ENCODE results near the gene S100Z. TPM values are rescaled to one million over a fixed set of nuclear protein-coding genes. Genes with fewer than 3 reads are reported as not detected.
"Not testable (repeated sequence)": the region's sequence is repeated elsewhere in the genome, so short reads cannot be mapped to it uniquely, and the experiment has no call there.

The S100Z gene
- total RNA-seq, 1 experiment from 2014 or later: 0.46 TPM

- DNase-seq (ENCODE audit: low read depth): no peak
Observed at GRCh38 chr5:76870046-76870445, 20.2 kb downstream of the S100Z start.

- no peak for DNase-seq (ENCODE audit: low read depth)
Observed at GRCh38 chr5:76874088-76874581, 24.3 kb downstream of the S100Z start.

- DNase-seq (ENCODE audit: low read depth): no peak
Observed at GRCh38 chr5:76888733-76889300, 39.0 kb downstream of the S100Z start.

GRCh38 chr5:76893294-76893693 is 43.5 kb downstream of the S100Z start:
- DNase-seq (ENCODE audit: low read depth): no peak

GRCh38 chr5:76896196-76896595 is 46.4 kb downstream of the S100Z start:
- DNase-seq (ENCODE audit: low read depth): no peak

- DNase-seq (ENCODE audit: low read depth): no peak
Observed at GRCh38 chr5:76901522-76901921, 51.7 kb downstream of the S100Z start.

GRCh38 chr5:76908166-76908565 is 58.4 kb downstream of the S100Z start:
- no peak for DNase-seq (ENCODE audit: low read depth)

- DNase-seq (ENCODE audit: low read depth): not testable (repeated sequence)
Observed at GRCh38 chr5:76910344-76910933, 60.6 kb downstream of the S100Z start.

GRCh38 chr5:76914671-76915070 is 64.9 kb downstream of the S100Z start:
- not testable (repeated sequence) for DNase-seq (ENCODE audit: low read depth)

GRCh38 chr5:76918539-76918938 is 68.7 kb downstream of the S100Z start:
- no peak for DNase-seq (ENCODE audit: low read depth)

- DNase-seq (ENCODE audit: low read depth): no peak
Observed at GRCh38 chr5:76920491-76920890, 70.7 kb downstream of the S100Z start.

- DNase-seq (ENCODE audit: low read depth): no peak
Observed at GRCh38 chr5:76926329-76927105, 76.7 kb downstream of the S100Z start.

- no peak for DNase-seq (ENCODE audit: low read depth)
Observed at GRCh38 chr5:76927961-76928360, 78.1 kb downstream of the S100Z start.

GRCh38 chr5:76930083-76930482 is 80.3 kb downstream of the S100Z start:
- no peak for DNase-seq (ENCODE audit: low read depth)

- DNase-seq (ENCODE audit: low read depth): no peak
Observed at GRCh38 chr5:76938177-76938576, 88.4 kb downstream of the S100Z start.

GRCh38 chr5:76941000-76941399 is 91.2 kb downstream of the S100Z start:
- DNase-seq (ENCODE audit: low read depth): no peak

GRCh38 chr5:76941442-76941841 is 91.6 kb downstream of the S100Z start:
- no peak for DNase-seq (ENCODE audit: low read depth)

- DNase-seq (ENCODE audit: low read depth): peak; percentile 88
Observed at GRCh38 chr5:76942581-76942980, 92.8 kb downstream of the S100Z start.

GRCh38 chr5:76943006-76943405 is 93.2 kb downstream of the S100Z start:
- DNase-seq (ENCODE audit: low read depth): peak; percentile 29

GRCh38 chr5:76944638-76945037 is 94.8 kb downstream of the S100Z start:
- peak; percentile 23 for DNase-seq (ENCODE audit: low read depth)

- DNase-seq (ENCODE audit: low read depth): not testable (repeated sequence)
Observed at GRCh38 chr5:76945238-76945637, 95.4 kb downstream of the S100Z start.

- no peak for DNase-seq (ENCODE audit: low read depth)
Observed at GRCh38 chr5:76946090-76946489, 96.3 kb downstream of the S100Z start.

GRCh38 chr5:76947082-76947503 is 97.3 kb downstream of the S100Z start:
- no peak for DNase-seq (ENCODE audit: low read depth)
